NCI-H187 (cell line): Measurements from ENCODE around the gene UBR3.
"Not testable (repeated sequence)": the region's sequence is repeated elsewhere in the genome, so short reads cannot be mapped to it uniquely, and the experiment has no call there.

Experiments
- DNase-seq, 2 experiments: peaks; one replicate each; lab custom pipeline; 2025; lab: John Stamatoyannopoulos, UW

The UBR3 gene

GRCh38 chr2:169827272-169828140 is at the start of gene UBR3:
UBR3 (plus strand) TSS chr2:169827454; CDS start chr2:169827508, 54 bp downstream.
- peak; percentile 38 to 83 for DNase-seq

- no peak for DNase-seq
Observed at GRCh38 chr2:169778446-169778845, 48.8 kb upstream of the UBR3 start.

- no peak for DNase-seq
Observed at GRCh38 chr2:169781249-169782013, 45.8 kb upstream of the UBR3 start.

GRCh38 chr2:169782513-169782912 is 44.7 kb upstream of the UBR3 start:
- no peak for DNase-seq

- DNase-seq = no peak
Observed at GRCh38 chr2:169790581-169790980, 36.7 kb upstream of the UBR3 start.

GRCh38 chr2:169795181-169795580 is 32.1 kb upstream of the UBR3 start:
- DNase-seq = no peak

GRCh38 chr2:169796441-169796840 is 30.8 kb upstream of the UBR3 start:
- no peak for DNase-seq

- no peak for DNase-seq
Observed at GRCh38 chr2:169797601-169798000, 29.7 kb upstream of the UBR3 start.

GRCh38 chr2:169798397-169798717 is 28.9 kb upstream of the UBR3 start:
- DNase-seq = no peak

GRCh38 chr2:169798718-169799592 is 28.3 kb upstream of the UBR3 start, which contains the start of gene SSB:
SSB (plus strand) TSS chr2:169798871; CDS start chr2:169800961, 2,090 bp downstream.
- DNase-seq = peak; percentile 31 to 69

GRCh38 chr2:169803480-169803879 is 23.8 kb upstream of the UBR3 start:
- DNase-seq = no peak

GRCh38 chr2:169806586-169806985 is 20.7 kb upstream of the UBR3 start:
- DNase-seq = no peak

- no peak for DNase-seq
Observed at GRCh38 chr2:169808221-169808620, 19.0 kb upstream of the UBR3 start.

GRCh38 chr2:169815849-169816248 is 11.4 kb upstream of the UBR3 start:
- no peak for DNase-seq

- DNase-seq = not testable (repeated sequence)
Observed at GRCh38 chr2:169816961-169817360, 10.3 kb upstream of the UBR3 start.

- not testable (repeated sequence) for DNase-seq
Observed at GRCh38 chr2:169817369-169817768, 9.9 kb upstream of the UBR3 start.

GRCh38 chr2:169818241-169818640 is 9.0 kb upstream of the UBR3 start:
- no peak for DNase-seq

GRCh38 chr2:169819106-169819505 is 8.1 kb upstream of the UBR3 start:
- DNase-seq = no peak

GRCh38 chr2:169820101-169820500 is 7.2 kb upstream of the UBR3 start:
- not testable (repeated sequence) for DNase-seq

- no peak for DNase-seq
Observed at GRCh38 chr2:169822036-169822435, 5.2 kb upstream of the UBR3 start.

GRCh38 chr2:169822785-169823392 is 4.4 kb upstream of the UBR3 start:
- no peak for DNase-seq

- no peak for DNase-seq
Observed at GRCh38 chr2:169823996-169824372, 3.3 kb upstream of the UBR3 start.
